HCT116 (cell line): ENCODE data around the gene PKP1. TPM values are rescaled to one million over a fixed set of nuclear protein-coding genes. Genes with fewer than 3 reads are reported as not detected.

Experiments
- ATAC-seq: fragments of 200-7000 bp; cut with Tn5 transposase; 2 replicates; pipeline ENCODE4 v1.9.1; 2020; ENCODE audit warnings: mild to moderate bottlenecking, moderate library complexity
- BruUV-seq: library from RNA; stranded (reverse); fragments of 400-500 nt; replicated peaks from 2 replicates; lab custom pipeline; 2021; lab: Mats Ljungman, UMichigan
- CTCF ChIA-PET: fragments of 300-600 bp; sonication (Branson Sonifier 250); formaldehyde crosslinking; loops from one replicate; lab custom pipeline; 2021; ENCODE audit warnings: antibody characterized with exemption; lab: Charles Lee
- POLR2A ChIA-PET: fragments of 300-600, 350-600 bp; sonication (Branson Sonifier 250); formaldehyde crosslinking; loops from one replicate; lab custom pipeline; 2021; ENCODE audit warnings: antibody characterized with exemption; lab: Charles Lee
- RAD21 ChIA-PET, 2 experiments: fragments of 300-600 bp; sonication (Branson Sonifier 250); formaldehyde crosslinking; loops; one replicate each; lab custom pipeline; 2023; ENCODE audit warnings: low total read pairs in 2 of 2; ENCODE audit not compliant: uncharacterized antibody in 2 of 2, unreplicated experiment in 2 of 2, low non-redundant PET in 1 of 2; lab: Charles Lee
- DNase-seq: peaks from one replicate; pipeline ENCODE4 v3.0.0-alpha.2; 2010; ENCODE audit warnings: low read depth, low spot score
- H2AFZ ChIP-seq: fragments of 200-600 bp; shearing (Covaris generic), sonication (generic); 2 replicates; pipeline ENCODE4 v1.6.1; 2017; ENCODE audit warnings: low read depth, mixed run types, mixed read lengths, antibody characterized with exemption, low read length; ENCODE audit not compliant: poor library complexity, severe bottlenecking
- H3K27ac ChIP-seq: 2 replicates; pipeline ENCODE4 v1.5.1; 2012; ENCODE audit warnings: low read depth, low read length
- H3K27me3 ChIP-seq: fragments of 200-600 bp; sonication (generic); 2 replicates; pipeline ENCODE4 v1.6.1; 2016; ENCODE audit warnings: mixed run types, low read length, mixed read lengths; ENCODE audit not compliant: insufficient read depth
- H3K36me3 ChIP-seq, 2 experiments: fragments of 200-500 bp in 1 of 2; fragments of 200-600 bp in 1 of 2; sonication (Bioruptor generic) in 1 of 2; sonication (generic) in 1 of 2; 2 replicates each; pipeline versions ENCODE4 v1.5.1 to v1.6.1; 2014 to 2016; ENCODE audit warnings: low read length in 2 of 2, inconsistent platforms in 1 of 2, mixed read lengths in 1 of 2, mixed run types in 1 of 2; ENCODE audit not compliant: insufficient read depth in 2 of 2, control insufficient read depth in 1 of 2
- H3K4me1 ChIP-seq, 2 experiments: fragments of 200-600 bp in 1 of 2; sonication (generic) in 1 of 2; 2 replicates each; pipeline versions ENCODE4 v1.5.1 to v1.6.1; 2012 to 2017; ENCODE audit warnings: low read length in 2 of 2, inconsistent platforms in 1 of 2, mild to moderate bottlenecking in 1 of 2, mixed read lengths in 1 of 2, mixed run types in 1 of 2, moderate library complexity in 1 of 2; ENCODE audit not compliant: insufficient read depth in 2 of 2, control insufficient read depth in 1 of 2
- H3K4me2 ChIP-seq: fragments of 200-600 bp; sonication (generic); 2 replicates; pipeline ENCODE4 v1.6.1; 2017; ENCODE audit warnings: mixed run types, low read length, mixed read lengths
- H3K4me3 ChIP-seq, 2 experiments: fragments of 200-600 bp in 1 of 2; sonication (generic) in 1 of 2; replicated peaks in 1 of 2; 2 replicates each; pipeline ENCODE4 v1.5.1; 2011 to 2016; ENCODE audit warnings: low read length in 2 of 2, control low read depth in 1 of 2, low read depth in 1 of 2, mild to moderate bottlenecking in 1 of 2, mixed read lengths in 1 of 2, mixed run types in 1 of 2
- H3K79me2 ChIP-seq: fragments of 200-600 bp; sonication (generic); 2 replicates; pipeline ENCODE4 v1.6.1; 2017; ENCODE audit warnings: mild to moderate bottlenecking, mixed run types, low read length, moderate library complexity, mixed read lengths; ENCODE audit not compliant: insufficient read depth
- H3K9ac ChIP-seq: fragments of 200-600 bp; sonication (generic); 2 replicates; pipeline ENCODE4 v1.6.1; 2016; ENCODE audit warnings: low read length, mixed read lengths
- H3K9me2 ChIP-seq: fragments of 200-600 bp; sonication (generic), shearing (Covaris generic); 2 replicates; pipeline ENCODE4 v1.6.1; 2017; ENCODE audit warnings: mixed run types, mild to moderate bottlenecking, moderate library complexity; ENCODE audit not compliant: insufficient read depth
- H3K9me3 ChIP-seq, 2 experiments: fragments of 200-500 bp in 1 of 2; fragments of 200-600 bp in 1 of 2; sonication (Bioruptor generic) in 1 of 2; sonication (generic) in 1 of 2; 2 replicates each; pipeline ENCODE4 v1.6.1; 2014 to 2017; ENCODE audit warnings: low read length in 2 of 2, mixed read lengths in 2 of 2, inconsistent platforms in 1 of 2, low read depth in 1 of 2, mild to moderate bottlenecking in 1 of 2, mixed run types in 1 of 2, moderate library complexity in 1 of 2; ENCODE audit not compliant: control insufficient read depth in 1 of 2, insufficient read depth in 1 of 2
- H4K20me1 ChIP-seq: fragments of 200-600 bp; sonication (generic), shearing (Covaris generic); 2 replicates; pipeline ENCODE4 v1.6.1; 2017; ENCODE audit warnings: mixed run types, mild to moderate bottlenecking, moderate library complexity; ENCODE audit not compliant: insufficient read depth
- ELF1 ChIP-seq: IDR thresholded peaks from 2 replicates; pipeline ENCODE4 v1.6.1; 2012; ENCODE audit warnings: low read depth, borderline replicate concordance
- EZH2phosphoT487 ChIP-seq: fragments of 200-600 bp; IDR thresholded peaks from 2 replicates; pipeline ENCODE4 v1.6.1; 2018; ENCODE audit warnings: antibody characterized with exemption, borderline replicate concordance
- MAX ChIP-seq: IDR thresholded peaks from 2 replicates; pipeline ENCODE4 v1.6.1; 2012
- POLR2A ChIP-seq: IDR thresholded peaks from 2 replicates; pipeline ENCODE4 v1.7.0; 2011; ENCODE audit warnings: borderline replicate concordance; ENCODE audit not compliant: insufficient read depth, insufficient read length; ENCODE audit errors: extremely low read depth
- POLR2AphosphoS5 ChIP-seq: IDR thresholded peaks from 2 replicates; pipeline ENCODE4 v1.6.1; 2011; ENCODE audit warnings: mild to moderate bottlenecking, low read depth, low read length, moderate library complexity
- RAD21 ChIP-seq: IDR thresholded peaks from 2 replicates; pipeline ENCODE4 v1.6.1; 2012; ENCODE audit warnings: low read depth, mild to moderate bottlenecking
- REST ChIP-seq: IDR thresholded peaks from 2 replicates; pipeline ENCODE4 v1.6.1; 2012; ENCODE audit warnings: low read depth
- YY1 ChIP-seq: IDR thresholded peaks from 2 replicates; pipeline ENCODE4 v1.6.1; 2011; ENCODE audit warnings: low read length, low read depth, moderate library complexity, mild to moderate bottlenecking; ENCODE audit not compliant: insufficient replicate concordance; ENCODE audit errors: extremely low read depth
- ZNF274 ChIP-seq: fragments of 200-500 bp; sonication (Bioruptor generic); IDR thresholded peaks from 2 replicates; pipeline ENCODE4 v1.6.1; 2014; ENCODE audit warnings: mild to moderate bottlenecking, low read depth, low read length, inconsistent platforms
- intact Hi-C: fragments of 100-400 bp; cut with micrococcal nuclease; formaldehyde crosslinking; loops from 2 replicates; pipeline ENCODE4 v1.10.0; 2022
- total RNA-seq: library from RNA; stranded (reverse); gene quantifications from one replicate; pipeline ENCODE4 v1.2.1, GENCODE V29; 2021; ENCODE audit not compliant: unreplicated experiment

Gene PKP1
- total RNA-seq, 1 experiment from 2014 or later, result 0.07 TPM

- peak overlapping the region; percentile 68 for H3K27ac ChIP-seq
- intact Hi-C loops, result no loop called here
These were observed 23.1 kb upstream of the PKP1 start for GRCh38 chr1:201260236-201260590.

More at GRCh38 chr1:201260236-201260590, 23.1 kb upstream of the PKP1 start:
- H3K36me3 ChIP-seq, result no peaks in the 10 kb centered on the region
- ATAC-seq (peak; percentile 52), DNase-seq (no peak)
- peak overlapping the region; percentile 50 to 66 for H3K4me3 ChIP-seq
- no TSS peak for BruUV-seq
- H2AFZ ChIP-seq, result no peak overlapping the region
- no peaks in the 10 kb centered on the region for H3K9me2 ChIP-seq
- CTCF ChIA-PET, result interaction anchor here (0.8 to 3.4 kb wide), 6 partner anchors 9 to 102 kb away, joined by 3 to 31 read pairs (median 8); no protein-coding TSS in a partner anchor
- no peaks in the 10 kb centered on the region for H4K20me1 ChIP-seq
- peaks cover 15 to 23% of the 10 kb centered on the region in 2 experiments for H3K4me1 ChIP-seq
- peak overlapping the region; percentile 100 for H3K4me2 ChIP-seq
- peak overlapping the region; percentile 65 for H3K9ac ChIP-seq
- no peaks in the 10 kb centered on the region for H3K27me3 ChIP-seq
- RAD21 ChIA-PET, result interaction anchor here (1.0 to 1.6 kb wide), 2 partner anchors 39 to 101 kb away, joined by 4 to 6 read pairs; no protein-coding TSS in a partner anchor
- no peaks in the 10 kb centered on the region for H3K79me2 ChIP-seq
- H3K9me3 ChIP-seq, result no peaks in the 10 kb centered on the region
- TF ChIP-seq RAD21 (no peak), MAX (no peak), REST (no peak), ELF1 (no peak), POLR2A (no peak), YY1 (no peak), EZH2phosphoT487 (no peak), ZNF274 (no peak), POLR2AphosphoS5 (no peak)
- POLR2A ChIA-PET, result interaction anchor here (0.7 to 1.5 kb wide), 5 partner anchors 8 to 182 kb away, joined by 3 to 5 read pairs (median 5); no protein-coding TSS in a partner anchor
